GM15510 (cell line): ENCODE results near the gene NFIX.

Experiments
- POLR2A ChIP-seq: IDR thresholded peaks from 3 replicates; pipeline ENCODE4 v1.6.1; 2011; ENCODE audit warnings: borderline replicate concordance; ENCODE audit not compliant: insufficient read length; ENCODE audit errors: extremely low read depth

Gene NFIX

GRCh38 chr19:13068085-13068846 is 73.0 kb downstream of the NFIX start:
- TF ChIP-seq POLR2A: no peak

- no peak for TF ChIP-seq POLR2A
Measured at GRCh38 chr19:13069415-13070359, 74.4 kb downstream of the NFIX start.

DNA sequence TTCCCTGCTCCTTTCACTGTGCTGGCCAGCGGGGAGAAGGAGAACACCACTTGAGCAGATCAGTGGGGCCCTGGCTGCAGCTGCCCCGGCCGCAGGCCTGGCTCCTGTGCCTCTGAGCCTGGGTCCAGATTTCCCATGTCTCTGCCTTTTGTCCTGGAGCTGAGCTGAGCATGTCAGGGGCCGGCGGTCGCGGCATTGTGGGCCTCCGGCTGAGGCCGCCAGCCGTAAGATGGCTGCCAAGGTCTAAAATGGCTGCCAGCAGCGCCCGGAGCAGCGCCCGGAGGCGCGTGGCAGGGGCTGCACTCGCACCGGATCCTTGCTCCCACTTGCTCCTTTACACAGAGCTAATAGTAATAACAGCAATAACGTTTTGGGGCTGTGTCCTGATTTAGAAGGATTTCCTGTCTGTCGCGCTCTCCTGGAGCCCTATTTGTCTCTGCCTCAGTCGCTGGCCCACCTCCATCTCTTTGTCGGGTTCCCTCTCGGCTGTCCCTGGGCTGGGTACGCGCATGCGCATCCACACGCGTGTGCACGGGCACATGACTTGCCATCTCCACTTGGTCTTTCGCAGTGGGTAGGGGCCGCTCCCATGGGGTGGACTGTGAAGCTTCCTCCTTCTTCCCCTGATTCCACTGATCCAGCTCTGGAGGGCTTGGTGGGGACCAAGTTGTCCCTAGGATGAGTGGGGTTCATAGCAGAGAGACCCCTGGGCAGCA is 75.3 kb downstream of the NFIX start:
- TF ChIP-seq POLR2A: no peak

- no peak for TF ChIP-seq POLR2A
Measured at GRCh38 chr19:13071444-13072187, 76.3 kb downstream of the NFIX start.

GRCh38 chr19:13072188-13072908 is 77.1 kb downstream of the NFIX start:
- no peak for TF ChIP-seq POLR2A

GRCh38 chr19:13073263-13073662 is 78.0 kb downstream of the NFIX start:
- no peak for TF ChIP-seq POLR2A

DNA sequence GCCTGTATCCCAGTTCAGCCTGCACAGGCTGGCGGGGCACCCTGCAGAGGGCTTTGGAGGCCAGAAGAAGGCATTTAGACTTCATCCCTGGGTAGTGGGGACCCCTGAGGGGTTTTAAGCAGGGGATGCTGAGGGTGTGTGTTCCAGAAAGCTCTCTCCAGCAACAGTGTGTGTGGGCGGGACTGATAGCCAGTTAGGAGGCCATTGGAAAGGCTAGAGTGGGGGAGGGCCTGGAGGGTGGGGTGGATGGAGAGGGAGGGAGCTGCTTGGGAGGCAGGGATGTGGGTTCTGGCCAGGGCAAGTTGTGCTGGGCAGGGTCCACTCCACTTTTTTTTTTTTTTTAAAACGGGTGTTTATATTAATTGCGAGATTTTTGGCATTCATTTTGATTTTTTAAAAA is 79.1 kb downstream of the NFIX start:
- TF ChIP-seq POLR2A: no peak

DNA sequence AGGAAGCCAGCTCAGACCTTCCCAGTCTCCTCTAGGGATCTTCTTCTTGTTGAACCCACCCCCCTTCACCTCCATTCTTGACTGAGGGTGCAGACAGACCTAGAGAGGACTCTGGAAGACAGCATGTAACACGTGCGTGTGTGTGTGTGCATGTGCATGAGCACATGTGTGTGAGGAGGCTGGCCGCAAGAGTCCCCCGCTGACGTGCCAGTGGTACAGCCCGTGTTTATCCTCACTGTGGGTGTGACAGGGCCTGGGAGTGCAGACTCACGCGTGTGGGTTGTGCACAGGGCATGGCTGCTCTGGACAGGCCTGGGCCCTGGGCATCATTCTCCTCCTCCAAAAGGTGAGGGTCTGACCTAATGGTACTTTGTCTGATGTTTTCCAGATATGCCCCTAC is 81.0 kb downstream of the NFIX start:
- no peak for TF ChIP-seq POLR2A

DNA sequence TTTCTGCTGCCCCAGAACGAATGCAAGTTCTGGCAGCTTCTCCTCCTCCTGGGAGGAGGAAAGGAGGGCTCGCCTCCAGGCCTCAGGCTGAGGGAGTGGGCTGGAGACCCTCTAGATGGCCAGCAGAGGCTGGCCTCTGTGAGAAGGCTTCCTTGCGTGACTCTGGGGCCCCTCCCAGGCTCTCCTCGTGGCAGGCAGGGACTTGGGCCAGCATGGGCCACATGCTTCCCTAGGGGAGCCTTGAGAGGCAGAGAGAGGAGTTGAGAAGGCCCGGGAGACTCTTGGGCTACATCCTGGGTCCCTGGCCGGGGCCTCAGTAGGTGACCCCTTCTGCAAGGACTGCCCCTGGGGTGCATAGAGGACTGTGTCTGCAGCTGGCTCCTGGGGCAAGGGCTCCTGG is 81.5 kb downstream of the NFIX start:
- no peak for TF ChIP-seq POLR2A

DNA sequence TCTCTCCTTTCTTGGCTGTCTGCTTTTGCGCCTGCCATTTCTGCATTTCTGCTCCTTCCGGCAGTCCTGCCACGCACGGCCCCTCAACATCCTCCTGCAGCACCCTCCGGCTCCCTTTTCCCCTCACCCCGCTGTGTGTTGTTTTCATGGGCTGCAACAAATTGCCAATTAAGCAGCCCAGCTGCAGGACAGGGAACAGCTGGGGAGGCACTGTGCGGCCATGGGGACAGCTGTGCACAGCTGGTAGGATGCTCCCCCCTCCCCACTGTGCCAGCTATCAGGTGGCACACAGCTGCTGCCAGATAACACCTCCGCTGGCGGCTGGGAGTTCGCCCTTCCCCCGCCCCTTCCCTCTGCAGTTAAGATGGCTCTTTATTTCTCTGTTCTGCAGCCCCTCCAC is 82.0 kb downstream of the NFIX start:
- no peak for TF ChIP-seq POLR2A

DNA sequence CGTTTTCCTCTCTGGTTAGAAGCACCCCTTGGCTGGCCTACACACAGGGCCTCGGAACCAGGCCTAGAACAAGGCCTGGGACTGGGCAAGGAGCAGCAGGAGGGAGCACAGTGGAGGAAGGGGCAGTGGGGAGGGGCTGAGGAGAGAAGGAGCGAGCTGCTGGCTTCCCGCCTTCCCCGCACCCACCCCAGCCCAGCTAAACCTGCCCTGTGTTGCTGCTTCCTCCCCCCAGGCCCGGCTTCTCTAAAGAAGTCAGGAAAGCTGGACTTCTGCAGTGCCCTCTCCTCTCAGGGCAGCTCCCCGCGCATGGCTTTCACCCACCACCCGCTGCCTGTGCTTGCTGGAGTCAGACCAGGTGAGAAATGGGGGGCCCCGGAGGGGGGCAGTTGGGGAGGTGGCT is 83.1 kb downstream of the NFIX start:
- no peak for TF ChIP-seq POLR2A

GRCh38 chr19:13078897-13079541 is 83.7 kb downstream of the NFIX start:
- TF ChIP-seq POLR2A: no peak

GRCh38 chr19:13079542-13079986 is 84.3 kb downstream of the NFIX start:
- TF ChIP-seq POLR2A: no peak

GRCh38 chr19:13082192-13083007 is 87.1 kb downstream of the NFIX start:
- TF ChIP-seq POLR2A: no peak
